ACC112 (cell line): ENCODE results near the gene PPP4R4.
"Not testable (repeated sequence)": the region's sequence is repeated elsewhere in the genome, so short reads cannot be mapped to it uniquely, and the experiment has no call there.

Experiments used
- H2AFZ ChIP-seq: fragments of 200-600 bp; sonication (generic); one replicate; pipeline ENCODE4 v1.6.0; 2017; ENCODE audit warnings: antibody characterized with exemption, low read length; ENCODE audit not compliant: unreplicated experiment
- H3K27ac ChIP-seq: fragments of 200-600 bp; sonication (generic); 2 replicates; pipeline ENCODE4 v1.5.1; 2014; ENCODE audit warnings: low read depth, mild to moderate bottlenecking, antibody characterized with exemption, low read length, moderate library complexity
- H3K27me3 ChIP-seq: fragments of 200-600 bp; sonication (generic); 2 replicates; pipeline ENCODE4 v1.6.1; 2014; ENCODE audit warnings: mild to moderate bottlenecking, antibody characterized with exemption, low read length, moderate library complexity, mixed read lengths; ENCODE audit not compliant: insufficient read depth
- H3K36me3 ChIP-seq: fragments of 200-600 bp; sonication (generic); 2 replicates; pipeline ENCODE4 v1.6.1; 2016; ENCODE audit warnings: mild to moderate bottlenecking, antibody characterized with exemption, low read length, moderate library complexity, mixed read lengths; ENCODE audit not compliant: insufficient read depth
- H3K4me1 ChIP-seq: fragments of 200-600 bp; sonication (generic); one replicate; pipeline ENCODE4 v1.6.1; 2016; ENCODE audit warnings: low read length, mixed read lengths; ENCODE audit not compliant: insufficient read depth, unreplicated experiment, control insufficient read depth
- H3K4me3 ChIP-seq: fragments of 200-600 bp; sonication (generic); 2 replicates; pipeline ENCODE4 v1.5.1; 2014; ENCODE audit warnings: mild to moderate bottlenecking, low read depth, low read length
- H3K79me2 ChIP-seq: fragments of 200-600 bp; sonication (generic); one replicate; pipeline ENCODE4 v1.6.0; 2016; ENCODE audit warnings: low read length; ENCODE audit not compliant: control insufficient read depth, unreplicated experiment, insufficient read depth

The PPP4R4 gene

DNA sequence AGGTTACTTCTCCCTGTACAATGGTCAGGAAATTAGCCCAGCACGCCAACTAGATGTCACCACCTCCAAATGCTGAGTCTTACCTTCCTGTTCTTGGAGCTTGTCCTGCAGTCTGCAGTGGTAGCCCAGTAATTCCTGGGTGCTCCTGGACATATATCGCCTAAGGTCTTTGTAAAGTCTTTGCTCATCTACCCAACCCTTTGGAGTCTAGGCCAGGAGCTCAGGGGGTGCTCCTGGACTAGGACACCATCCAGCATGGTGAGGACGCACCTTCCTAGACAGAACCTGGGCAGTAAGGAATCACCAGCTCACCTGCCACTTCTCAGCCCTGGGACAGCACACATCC lies 118.4 kb downstream of the PPP4R4 start:
- H3K4me1 ChIP-seq, result no peaks in the 10 kb centered on the region
- H3K4me3 ChIP-seq, result no peak overlapping the region
- H3K79me2 ChIP-seq, result no peaks in the 10 kb centered on the region
- no peaks in the 10 kb centered on the region for H3K27me3 ChIP-seq
- H3K27ac ChIP-seq, result no peak overlapping the region
- no peaks in the 10 kb centered on the region for H3K36me3 ChIP-seq
- H2AFZ ChIP-seq, result no peak overlapping the region

DNA sequence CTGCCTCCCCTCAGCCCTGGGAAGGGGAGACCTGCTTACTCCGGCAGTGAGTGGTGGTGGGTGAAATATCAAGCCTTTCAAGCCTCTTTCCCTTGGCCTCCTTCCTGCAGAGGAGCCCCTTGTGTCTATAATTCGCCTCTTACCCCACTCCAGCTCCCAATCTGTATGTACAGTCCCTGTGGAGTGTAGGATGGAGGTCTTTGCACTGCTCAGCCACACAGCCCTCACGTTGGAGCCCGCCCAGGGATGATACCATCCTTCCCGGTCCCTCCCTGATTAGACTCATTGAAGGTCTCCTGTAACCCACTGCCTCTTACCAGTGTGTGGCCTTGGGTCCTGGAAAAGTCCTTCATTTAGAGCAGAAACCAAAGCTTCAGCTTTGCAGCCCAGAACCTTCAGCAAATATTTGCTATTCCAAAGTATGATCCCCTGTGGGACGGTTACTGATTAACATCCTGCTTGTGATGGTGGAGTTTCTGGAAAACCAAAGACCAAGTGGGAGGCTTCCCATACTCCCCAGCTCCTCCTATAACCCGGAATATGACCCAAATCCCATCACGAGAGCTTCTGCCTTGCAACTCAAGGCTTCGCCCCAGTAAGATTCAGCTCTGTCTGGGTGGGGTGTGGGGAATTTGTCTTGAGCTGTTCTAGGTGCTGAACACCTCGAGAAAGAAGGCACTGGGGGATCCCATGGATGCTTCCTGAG lies 118.9 kb downstream of the PPP4R4 start, which contains the start of gene SERPINA10:
SERPINA10 (minus strand) TSS at position 397 of the 706 bp plus-strand sequence. CDS start 2,675 bp downstream, outside the sequence.
- H3K36me3 ChIP-seq, result no peaks in the 10 kb centered on the region
- H3K4me3 ChIP-seq, result no peak within 1 kb of the TSS
- H3K79me2 ChIP-seq, result no peaks in the 10 kb centered on the region
- H3K27me3 ChIP-seq, result no peaks in the 10 kb centered on the region
- no peak within 1 kb of the TSS for H3K27ac ChIP-seq
- H2AFZ ChIP-seq, result no peak within 1 kb of the TSS
- H3K4me1 ChIP-seq, result no peaks in the 10 kb centered on the region

DNA sequence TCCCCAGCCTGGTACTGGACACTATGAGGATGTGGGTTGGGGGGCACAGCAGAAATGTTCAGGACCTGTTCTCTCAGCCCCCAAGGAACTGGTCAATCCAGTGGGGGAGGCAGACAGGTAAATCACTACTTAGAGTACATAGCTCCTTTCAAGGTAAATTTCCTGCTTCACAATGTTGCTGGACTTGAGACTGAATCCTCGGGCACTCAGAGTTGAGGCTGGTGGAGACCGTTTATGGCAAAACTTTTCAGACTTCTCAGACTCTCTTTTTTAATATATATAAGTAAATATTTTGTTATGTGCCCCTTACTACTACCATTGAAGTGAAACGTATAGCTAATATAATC lies 119.4 kb downstream of the PPP4R4 start:
- no peak overlapping the region for H2AFZ ChIP-seq

DNA sequence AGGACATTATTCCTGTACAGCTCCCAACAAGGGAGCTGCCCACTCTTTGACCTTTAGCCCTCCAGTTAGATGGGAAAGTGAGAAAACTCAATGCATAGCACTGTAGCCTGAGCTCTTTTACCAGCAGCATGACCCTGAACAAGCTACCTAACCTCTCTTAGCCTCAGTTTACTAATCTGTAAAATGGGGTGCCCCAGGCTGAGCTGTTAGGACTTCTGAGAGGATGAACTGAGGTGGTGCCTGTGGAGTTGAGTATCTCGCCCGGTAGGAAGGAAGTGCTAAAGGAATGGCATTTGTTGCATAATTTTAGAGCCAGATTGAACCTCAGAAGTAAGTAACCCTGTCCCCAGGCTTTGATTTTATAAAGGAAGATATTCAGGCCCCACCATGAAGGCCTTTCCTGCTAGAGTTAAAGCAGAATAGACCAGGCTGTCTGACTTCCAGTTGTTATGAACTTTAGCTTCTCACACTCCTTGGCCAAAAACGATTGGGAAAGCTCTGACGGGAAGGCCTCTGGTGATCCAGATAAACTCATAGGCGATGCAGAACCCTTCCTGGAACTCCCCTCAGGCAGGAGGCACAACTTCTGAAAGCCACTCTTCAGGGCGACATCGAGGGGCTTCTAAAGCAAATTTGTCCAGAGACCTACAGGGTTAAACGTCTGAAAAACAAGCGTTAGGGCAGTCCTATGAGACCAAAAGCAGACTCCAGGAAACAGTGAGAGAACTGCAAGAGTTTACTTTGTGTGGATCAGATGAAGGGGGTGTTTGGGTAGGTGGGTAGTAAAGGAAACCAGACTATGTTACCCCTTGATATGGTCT lies 121.4 kb downstream of the PPP4R4 start:
- Histone ChIP-seq H2AFZ (no peak overlapping the region), H3K4me1 (no peaks in the 10 kb centered on the region), H3K27ac (no peak overlapping the region), H3K4me3 (no peak overlapping the region), H3K79me2 (no peaks in the 10 kb centered on the region), H3K27me3 (no peaks in the 10 kb centered on the region), H3K36me3 (no peaks in the 10 kb centered on the region)

More for the DNA sequence above, 119.4 kb downstream of the PPP4R4 start:
- no peaks in the 10 kb centered on the region for H3K36me3 ChIP-seq
- H3K79me2 ChIP-seq, result no peaks in the 10 kb centered on the region
- H3K4me1 ChIP-seq, result no peaks in the 10 kb centered on the region
- H3K27ac ChIP-seq, result no peak overlapping the region
- H3K27me3 ChIP-seq, result no peaks in the 10 kb centered on the region
- no peak overlapping the region for H3K4me3 ChIP-seq

DNA sequence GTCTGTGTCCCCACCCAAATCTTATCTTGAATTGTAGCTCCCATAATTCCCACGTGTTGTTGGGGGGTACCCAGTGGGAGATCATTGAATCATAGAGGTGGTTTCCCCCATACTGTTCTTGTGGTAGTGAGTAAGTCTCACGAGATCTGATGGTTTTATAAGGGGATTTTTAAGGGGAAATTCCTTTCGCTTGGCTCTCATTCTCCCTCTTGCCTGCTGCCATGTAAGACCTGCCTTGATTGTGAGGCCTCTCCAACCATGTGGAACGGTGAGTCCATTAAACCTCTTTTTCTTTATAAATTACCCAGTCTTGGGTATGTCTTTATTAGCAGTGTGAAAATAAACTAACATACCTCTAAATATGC lies 122.0 kb downstream of the PPP4R4 start:
- not testable (repeated sequence) for H3K4me3 ChIP-seq, H3K79me2 ChIP-seq, H3K4me1 ChIP-seq, H3K36me3 ChIP-seq, H3K27ac ChIP-seq, H3K27me3 ChIP-seq, H2AFZ ChIP-seq

DNA sequence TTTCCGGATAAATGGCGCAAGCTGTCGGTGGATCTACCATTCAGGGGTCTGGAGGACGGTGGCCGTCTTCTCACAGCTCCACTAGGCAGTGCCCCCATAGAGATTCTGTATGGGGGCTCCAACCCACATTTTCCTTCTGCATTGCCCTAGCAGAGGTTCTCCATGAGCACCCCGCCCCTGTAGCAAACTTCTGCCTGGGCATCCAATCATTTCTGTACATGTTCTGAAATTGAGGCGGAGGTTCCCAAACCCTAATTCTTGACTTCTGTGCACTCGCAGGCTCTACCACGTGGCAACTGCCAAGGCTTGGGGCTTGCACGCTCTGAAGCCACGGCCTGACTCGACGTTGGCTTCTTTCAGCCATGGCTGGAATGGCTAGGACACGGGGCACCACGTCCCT lies 124.0 kb downstream of the PPP4R4 start:
- no peaks in the 10 kb centered on the region for H3K36me3 ChIP-seq
- no peak overlapping the region for H2AFZ ChIP-seq
- no peaks in the 10 kb centered on the region for H3K27me3 ChIP-seq
- H3K27ac ChIP-seq, result no peak overlapping the region
- no peak overlapping the region for H3K4me3 ChIP-seq
- H3K4me1 ChIP-seq, result no peaks in the 10 kb centered on the region
- H3K79me2 ChIP-seq, result no peaks in the 10 kb centered on the region

DNA sequence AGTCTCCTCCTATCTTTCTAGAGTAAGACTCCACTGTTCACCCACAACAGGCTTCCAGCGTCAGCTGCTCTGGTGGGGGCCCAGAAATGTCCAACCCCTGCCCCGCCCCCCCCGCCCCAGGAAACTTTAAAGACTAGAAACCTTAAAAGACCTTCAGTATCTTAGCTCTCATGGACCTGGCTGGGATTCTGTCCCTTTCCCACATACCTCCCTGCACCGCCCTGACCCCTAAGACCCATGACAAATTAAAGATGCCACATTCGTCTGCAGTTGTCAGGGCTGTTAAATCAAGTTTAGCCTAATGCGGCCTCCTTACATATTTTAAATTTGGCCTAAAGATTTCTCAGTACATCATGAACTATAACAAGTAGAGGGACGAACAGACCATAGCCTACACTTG lies 129.0 kb downstream of the PPP4R4 start:
- no peaks in the 10 kb centered on the region for H3K79me2 ChIP-seq
- no peaks in the 10 kb centered on the region for H3K4me1 ChIP-seq
- no peaks in the 10 kb centered on the region for H3K27me3 ChIP-seq
- no peak overlapping the region for H3K27ac ChIP-seq
- no peak overlapping the region for H3K4me3 ChIP-seq
- H3K36me3 ChIP-seq, result no peaks in the 10 kb centered on the region
- no peak overlapping the region for H2AFZ ChIP-seq

DNA sequence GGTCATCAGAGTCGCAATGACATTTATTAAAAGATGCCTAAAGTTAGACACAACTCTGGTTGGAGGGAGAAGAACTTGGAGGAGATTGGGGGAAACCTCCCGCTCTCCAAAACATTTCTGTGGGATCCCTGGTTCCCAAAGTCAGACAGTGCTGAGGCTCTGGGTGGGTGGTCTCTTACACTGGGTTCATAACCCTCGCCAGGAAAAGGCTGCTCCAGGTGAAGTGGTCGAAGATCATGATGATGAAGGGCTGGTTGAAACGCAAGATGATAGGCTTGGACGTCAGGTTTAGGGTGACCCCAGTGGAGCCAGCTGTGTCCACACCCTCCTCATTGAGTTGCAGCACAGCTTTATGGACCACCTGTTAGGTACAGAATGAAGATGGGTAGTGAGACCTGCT lies 130.1 kb downstream of the PPP4R4 start:
- Histone ChIP-seq H3K4me1 (no peaks in the 10 kb centered on the region), H3K36me3 (no peaks in the 10 kb centered on the region), H2AFZ (no peak overlapping the region), H3K27ac (no peak overlapping the region), H3K79me2 (no peaks in the 10 kb centered on the region), H3K27me3 (no peaks in the 10 kb centered on the region), H3K4me3 (no peak overlapping the region)

DNA sequence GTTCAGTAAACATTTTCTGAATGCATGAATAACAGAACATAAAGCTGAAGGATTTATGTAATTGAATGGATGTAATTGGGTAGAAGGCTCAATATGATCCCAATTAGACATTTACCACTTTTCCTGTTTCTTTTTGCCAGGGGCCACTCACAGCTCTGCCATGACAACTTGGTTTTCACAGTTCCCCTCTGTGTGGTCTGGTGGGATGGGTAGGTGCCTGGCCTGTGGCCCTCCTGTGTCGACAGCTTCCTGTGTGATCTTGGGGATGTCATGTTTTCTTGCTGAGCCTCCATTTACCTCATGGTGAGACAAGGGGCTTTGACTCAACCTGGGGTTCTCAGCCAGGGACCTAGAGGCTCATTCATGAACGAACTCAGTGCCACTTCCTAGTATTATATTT lies 131.5 kb downstream of the PPP4R4 start:
- Histone ChIP-seq H3K79me2 (no peaks in the 10 kb centered on the region), H3K27ac (no peak overlapping the region), H3K36me3 (no peaks in the 10 kb centered on the region), H2AFZ (no peak overlapping the region), H3K4me1 (no peaks in the 10 kb centered on the region), H3K27me3 (no peaks in the 10 kb centered on the region), H3K4me3 (no peak overlapping the region)

DNA sequence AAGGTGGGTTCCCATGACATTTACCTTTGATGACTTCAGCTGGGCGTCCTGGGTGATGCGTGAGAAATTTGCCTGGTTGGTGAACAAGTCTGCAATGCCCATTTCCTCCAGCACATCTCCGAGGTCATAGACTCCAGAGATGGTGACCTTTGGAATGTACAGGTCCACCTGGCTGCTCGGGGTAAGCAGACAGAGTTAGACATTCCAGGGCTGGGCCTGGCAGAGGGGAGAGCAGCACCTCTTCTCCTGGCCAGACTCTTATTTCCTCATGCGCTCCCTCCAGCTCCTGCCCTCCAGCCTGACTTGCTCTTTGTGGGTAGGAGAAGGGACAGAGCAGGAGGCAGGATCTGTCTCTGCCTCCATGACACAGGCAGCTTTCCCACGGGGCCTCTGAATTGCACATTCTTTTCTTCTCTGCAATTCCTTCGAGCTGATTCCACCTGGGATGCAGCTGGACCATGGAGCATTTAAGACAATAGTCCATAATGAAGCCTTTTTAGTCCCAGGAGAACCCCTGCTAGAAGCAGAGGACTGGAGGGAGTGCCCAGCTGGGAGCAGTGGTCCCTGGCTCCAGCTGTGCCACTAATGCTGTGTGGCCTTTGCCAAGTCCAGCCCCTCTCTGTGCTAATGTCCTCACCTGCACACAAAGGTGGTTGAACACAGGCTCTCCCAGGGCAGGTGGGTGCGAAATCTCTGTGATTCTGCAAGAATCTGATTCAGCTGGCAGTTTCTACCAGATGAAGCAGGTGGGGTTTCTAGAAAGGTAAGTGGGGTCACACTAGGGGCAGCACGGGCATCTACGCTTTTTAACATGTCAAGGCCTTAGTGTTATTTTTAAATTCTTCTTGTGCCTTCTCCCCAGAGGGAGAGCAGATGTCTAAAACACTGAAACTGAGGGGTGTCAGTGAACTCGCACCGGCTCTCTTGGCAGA lies 132.2 kb downstream of the PPP4R4 start:
- H2AFZ ChIP-seq, result no peak overlapping the region
- no peaks in the 10 kb centered on the region for H3K36me3 ChIP-seq
- H3K79me2 ChIP-seq, result no peaks in the 10 kb centered on the region
- no peaks in the 10 kb centered on the region for H3K27me3 ChIP-seq
- no peak overlapping the region for H3K27ac ChIP-seq
- no peaks in the 10 kb centered on the region for H3K4me1 ChIP-seq
- H3K4me3 ChIP-seq, result no peak overlapping the region
